Vagina (tissue), 2 donors: ENCODE results near the gene RIGI.

Experiments
- CTCF ChIP-seq, 3 experiments: fragments of 450-650 bp in 2 of 3; fragments of 200-600 bp in 1 of 3; sonication (generic) in 1 of 3; IDR thresholded peaks; one replicate each; pipeline ENCODE4 v1.5.1; 2017 to 2019; ENCODE audit warnings: antibody characterized with exemption in 3 of 3, mild to moderate bottlenecking in 2 of 3, moderate library complexity in 2 of 3
- POLR2A ChIP-seq, 2 donors: fragments of 450-650 bp; IDR thresholded peaks; one replicate each; pipeline ENCODE4 v1.6.1; 2017; ENCODE audit warnings: antibody characterized with exemption in 2 of 2, mild to moderate bottlenecking in 2 of 2, moderate library complexity in 2 of 2

- TF ChIP-seq POLR2A (IDR thresholded peaks at IDR 0.05) (no peak), CTCF (IDR thresholded peaks at IDR 0.05) (peak in 2 of 3 experiments; percentile 34 to 37)
Measured at GRCh38 chr9:32571969-32572899, 46.2 kb upstream of the RIGI start.
